HepG2 (cell line): ENCODE results near the gene GNAZ. TPM values are rescaled to one million over a fixed set of nuclear protein-coding genes. Genes with fewer than 3 reads are reported as not detected.

ENCODE experiments used
- ARNT ChIP-seq: fragments of 450-650 bp; IDR thresholded peaks from 2 replicates; pipeline ENCODE4 v1.6.1; 2017
- ATF7 ChIP-seq, 2 experiments: fragments of 450-650 bp in 1 of 2; sonication (generic) in 1 of 2; formaldehyde crosslinking in 1 of 2; IDR thresholded peaks; 2 replicates each; pipeline versions ENCODE4 v1.4.0 to v1.6.1; 2016 to 2020; ENCODE audit warnings: antibody characterized with exemption in 1 of 2, mild to moderate bottlenecking in 1 of 2, missing genetic modification reagents in 1 of 2
- ATF7-NPFF ChIP-seq: sonication (generic); formaldehyde crosslinking; IDR thresholded peaks from 2 replicates; pipeline ENCODE4 v1.8.1; 2023; ENCODE audit warnings: mild to moderate bottlenecking, low read depth, missing genetic modification reagents, moderate library complexity
- BRD4 ChIP-seq: sonication (generic); formaldehyde crosslinking; IDR thresholded peaks from 2 replicates; pipeline ENCODE4 v1.4.0; 2020; ENCODE audit warnings: missing genetic modification reagents
- FOXO1 ChIP-seq: sonication (generic); formaldehyde crosslinking; IDR thresholded peaks from 2 replicates; pipeline ENCODE4 v1.4.0; 2020; ENCODE audit warnings: missing genetic modification reagents
- FOXO4 ChIP-seq: sonication (generic); formaldehyde crosslinking; conservative IDR thresholded peaks from 2 replicates; pipeline ENCODE4 v1.8.1; 2023; ENCODE audit warnings: missing genetic modification reagents
- GATA4 ChIP-seq: sonication (generic); IDR thresholded peaks from 2 replicates; pipeline ENCODE4 v1.6.1; 2016; ENCODE audit warnings: antibody characterized with exemption, low read depth, borderline replicate concordance
- HMG20B ChIP-seq: conservative IDR thresholded peaks from 2 replicates; pipeline ENCODE4 v1.6.1; 2016; ENCODE audit warnings: missing genetic modification reagents, missing compliant biosample characterization
- HNF4A ChIP-seq: sonication (generic); formaldehyde crosslinking; IDR thresholded peaks from 2 replicates; pipeline ENCODE4 v1.4.0; 2020; ENCODE audit warnings: missing genetic modification reagents
- KAT2B ChIP-seq: fragments of 150-350 bp; IDR thresholded peaks from 2 replicates; pipeline ENCODE4 v1.6.1; 2014; ENCODE audit warnings: low read depth, low read length, borderline replicate concordance
- MEF2D ChIP-seq: sonication (generic); formaldehyde crosslinking; IDR thresholded peaks from 2 replicates; pipeline ENCODE4 v1.5.1; 2020; ENCODE audit warnings: mild to moderate bottlenecking, missing genetic modification reagents
- PAX8 ChIP-seq: sonication (generic); formaldehyde crosslinking; IDR thresholded peaks from 2 replicates; pipeline ENCODE4 v1.8.0; 2022; ENCODE audit warnings: mild to moderate bottlenecking, missing genetic modification reagents, borderline replicate concordance
- RBFOX2 ChIP-seq: fragments of 200-400 bp; formaldehyde crosslinking; IDR thresholded peaks from 2 replicates; pipeline ENCODE4 v1.6.1; 2017; ENCODE audit warnings: low read depth, mild to moderate bottlenecking, low read length
- RFX5 ChIP-seq: IDR thresholded peaks from 2 replicates; pipeline ENCODE4 v1.6.1; 2011; ENCODE audit warnings: low read depth, low read length, improper control_type of control experiment
- SRF ChIP-seq: IDR thresholded peaks from 2 replicates; pipeline ENCODE4 v1.6.1; 2011; ENCODE audit warnings: mild to moderate bottlenecking, low read depth, low read length, moderate library complexity
- TBX2 ChIP-seq: sonication (generic); formaldehyde crosslinking; IDR thresholded peaks from 2 replicates; pipeline ENCODE4 v1.5.0; 2020; ENCODE audit warnings: missing genetic modification reagents, mild to moderate bottlenecking, borderline replicate concordance
- TERF1 ChIP-seq: sonication (generic); formaldehyde crosslinking; IDR thresholded peaks from 2 replicates; pipeline ENCODE4 v1.8.0; 2022; ENCODE audit warnings: mild to moderate bottlenecking, missing genetic modification reagents, moderate library complexity
- ZFAT ChIP-seq: sonication (generic); formaldehyde crosslinking; conservative IDR thresholded peaks from 2 replicates; pipeline ENCODE4 v1.8.1; 2023; ENCODE audit warnings: missing genetic modification reagents, inconsistent platforms
- ZNF24 ChIP-seq: fragments of 450-650 bp; IDR thresholded peaks from 2 replicates; pipeline ENCODE4 v1.6.1; 2017; ENCODE audit warnings: antibody characterized with exemption, mild to moderate bottlenecking
- ZNF432 ChIP-seq: sonication (generic); formaldehyde crosslinking; IDR thresholded peaks from 2 replicates; pipeline ENCODE4 v1.5.0; 2020; ENCODE audit warnings: missing genetic modification reagents, mild to moderate bottlenecking, borderline replicate concordance
- ZNF572 ChIP-seq: sonication (generic); formaldehyde crosslinking; IDR thresholded peaks from 2 replicates; pipeline ENCODE4 v1.5.1; 2020; ENCODE audit warnings: mild to moderate bottlenecking, missing genetic modification reagents
- ZNF609 ChIP-seq: sonication (generic); formaldehyde crosslinking; IDR thresholded peaks from 2 replicates; pipeline ENCODE4 v1.4.0; 2020; ENCODE audit warnings: mild to moderate bottlenecking, missing genetic modification reagents, borderline replicate concordance
- ZNF724P ChIP-seq: sonication (generic); formaldehyde crosslinking; IDR thresholded peaks from 2 replicates; pipeline ENCODE4 v1.8.0; 2022; ENCODE audit warnings: missing genetic modification reagents, borderline replicate concordance
- ZSCAN21 ChIP-seq: sonication (generic); formaldehyde crosslinking; IDR thresholded peaks from 2 replicates; pipeline ENCODE4 v1.8.0; 2022; ENCODE audit warnings: mild to moderate bottlenecking, missing genetic modification reagents, moderate library complexity, borderline replicate concordance
- polyA plus RNA-seq, 8 experiments: library from polyadenylated mRNA; depleted of rRNA in 3 of 8; stranded (reverse) in 7 of 8; unstranded in 1 of 8; fragments of >200 nt; fragmentation: Illumina TruSeq in 4 of 8; extraction: Trizol in 4 of 8; gene quantifications; 2 replicates each; pipeline versions ENCODE4 v1.2.1 to v1.2.3, GENCODE V29; 2011 to 2016; ENCODE audit warnings: low read depth in 4 of 8, missing spikeins in 1 of 8, mixed read lengths in 1 of 8; ENCODE audit not compliant: insufficient read depth in 1 of 8
- total RNA-seq, 5 experiments: library from RNA; depleted of rRNA; stranded (reverse); fragments of >200 nt; fragmentation: Illumina TruSeq; extraction: Trizol; gene quantifications; 2 replicates each; pipeline ENCODE4 v1.2.3, GENCODE V29; 2016; ENCODE audit warnings: low read depth in 1 of 5

Gene GNAZ
- total and polyA plus RNA-seq, 2 of the 13 experiments (the other 11 are each of a cell fraction or from before 2014, with no cell fraction given): 11.4 to 22.3 TPM

GRCh38 chr22:23070418-23071229 is at the start of gene GNAZ (continued):
- TF ChIP-seq HMG20B (CRISPR knock-in tag) (no peak), ZNF432 (CRISPR knock-in tag) (no peak), ZFAT (no peak), BRD4 (no peak), FOXO4 (CRISPR knock-in tag) (no peak), KAT2B (peak; percentile 34; the same call in 1 of the 2 replicates), RFX5 (no peak), ZNF609 (CRISPR knock-in tag) (no peak), TERF1 (no peak), FOXO1 (CRISPR knock-in tag) (no peak), PAX8 (CRISPR knock-in tag) (no peak), TBX2 (CRISPR knock-in tag) (0 out of 2 replicates have a peak, but pooled peaks have one; percentile 24), ZNF24 (no peak), ATF7-NPFF (no peak), SRF (peak; percentile 86), ATF7 (IDR thresholded peaks at IDR 0.05) (no peak), ATF7 (CRISPR knock-in tag; IDR thresholded peaks at IDR 0.05) (no peak), GATA4 (no peak), ZNF724P (CRISPR knock-in tag) (no peak), HNF4A (CRISPR knock-in tag) (no peak), MEF2D (CRISPR knock-in tag) (no peak), RBFOX2 (peak; percentile 55), ZNF572 (CRISPR knock-in tag) (no peak), ZSCAN21 (CRISPR knock-in tag) (no peak), ARNT (no peak)
